Breast epithelium (tissue), 4 donors: ENCODE measurements around the gene CFAP300. TPM values are rescaled to one million over a fixed set of nuclear protein-coding genes. Genes with fewer than 3 reads are reported as not detected.

Experiments
- DNase-seq, 2 donors: peaks; one replicate each; pipeline ENCODE4 v3.0.0-alpha.2; 2019; ENCODE audit warnings: low spot score in 2 of 2
- H3K27ac ChIP-seq, 2 donors: fragments of 200-600 bp; sonication (generic) in 1 of 2; one replicate each; pipeline ENCODE4 v1.5.1; 2016 to 2019; ENCODE audit warnings: mild to moderate bottlenecking in 1 of 2
- H3K27me3 ChIP-seq, 2 donors: fragments of 200-600 bp; sonication (generic) in 1 of 2; one replicate each; pipeline versions ENCODE4 v1.5.1 to v1.6.0; 2017 to 2019; ENCODE audit warnings: control low read depth in 1 of 2, mild to moderate bottlenecking in 1 of 2
- H3K36me3 ChIP-seq: fragments of 200-600 bp; one replicate; pipeline ENCODE4 v1.5.1; 2019
- H3K4me1 ChIP-seq, 2 donors: fragments of 200-600 bp; sonication (generic); one replicate each; pipeline ENCODE4 v1.5.1; 2016 to 2019; ENCODE audit warnings: control low read depth in 1 of 2
- H3K4me3 ChIP-seq, 3 donors: fragments of 200-600 bp; sonication (generic); 1 replicate in 2 of 3; 2 replicates in 1 of 3; pipeline ENCODE4 v1.5.1; 2016 to 2019; ENCODE audit warnings: mild to moderate bottlenecking in 3 of 3, moderate library complexity in 2 of 3
- H3K9me3 ChIP-seq, 2 donors: fragments of 200-600 bp; sonication (generic) in 1 of 2; one replicate each; pipeline ENCODE4 v1.5.1; 2016 to 2019; ENCODE audit warnings: control low read depth in 1 of 2
- POLR2A ChIP-seq: fragments of 450-650 bp; IDR thresholded peaks from one replicate; pipeline ENCODE4 v1.6.1; 2016; ENCODE audit warnings: antibody characterized with exemption, mild to moderate bottlenecking, moderate library complexity
- POLR2AphosphoS5 ChIP-seq, 3 donors: sonication (generic); formaldehyde crosslinking; IDR thresholded peaks; one replicate each; pipeline ENCODE4 v1.6.1; 2017; ENCODE audit warnings: antibody characterized with exemption in 3 of 3
- intact Hi-C: fragments of 100-400 bp; cut with DNase I; formaldehyde crosslinking; loops from one replicate; pipeline ENCODE4 v1.15.1; 2023; ENCODE audit warnings: low total_unique reads
- total RNA-seq, 3 donors: library from RNA; depleted of rRNA; stranded (reverse); fragments of >200 nt; gene quantifications; one replicate each; pipeline ENCODE4 v1.1.0, GENCODE V29; 2016
- TF ChIP-seq, protein P1 (sequence below), 3 donors: fragments of 450-650 bp; IDR thresholded peaks; one replicate each; pipeline ENCODE4 v1.5.1; 2016 to 2017; ENCODE audit warnings: antibody characterized with exemption in 3 of 3, mild to moderate bottlenecking in 3 of 3, moderate library complexity in 3 of 3

CFAP300 gene
- total RNA-seq, 3 donors from 2014 or later, result 2.0 to 8.3 (median 4.4) TPM

DNA sequence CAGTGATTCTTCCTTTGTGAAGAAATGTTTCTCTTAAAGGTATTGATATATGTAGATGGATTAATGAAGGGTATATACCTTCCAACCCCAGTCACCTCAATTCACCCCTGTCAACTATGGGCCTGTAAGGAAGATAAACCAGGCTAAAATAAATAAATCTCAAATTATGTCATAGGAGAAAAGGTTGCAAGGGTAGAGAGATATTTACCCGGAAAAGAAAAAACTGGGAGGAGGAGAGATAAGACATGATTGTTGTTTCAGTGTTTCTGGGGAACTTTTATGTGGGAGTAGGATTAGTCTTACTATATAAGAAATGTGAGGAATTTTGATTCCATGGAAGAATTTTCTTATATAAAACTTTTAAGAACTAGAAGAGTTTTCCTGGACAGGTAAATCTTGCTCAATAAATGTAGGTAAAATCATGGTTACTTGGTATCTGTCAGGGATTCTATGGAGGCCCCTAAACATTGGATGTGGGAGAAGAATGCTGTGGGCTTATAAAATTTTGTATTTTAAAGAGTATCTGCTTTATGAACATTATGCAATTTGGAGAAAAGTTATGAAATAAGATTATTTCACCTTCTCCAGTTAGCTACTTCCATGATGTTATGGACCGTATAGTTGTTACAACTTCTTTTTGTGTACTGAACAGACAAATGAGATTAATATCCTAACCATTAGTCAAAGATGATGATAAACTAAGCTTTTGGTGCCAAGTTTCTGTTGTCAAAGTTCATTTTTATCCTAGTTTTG is 69.4 kb downstream of the CFAP300 start:
- Histone ChIP-seq H3K9me3 (no peaks in the 10 kb centered on the region), H3K27ac (peak overlapping the region in 1 of 2 donors; percentile 51), H3K36me3 (no peaks in the 10 kb centered on the region), H3K4me1 (peaks cover 0 to 10% of the 10 kb centered on the region in 2 donors), H3K4me3 (no peak overlapping the region), H3K27me3 (no peaks in the 10 kb centered on the region)
- intact Hi-C loops, result loop anchor here (10.0 kb wide), 1 partner anchor 138 kb away; no protein-coding TSS in a partner anchor
- TF ChIP-seq POLR2A (no peak), POLR2AphosphoS5 (IDR thresholded peaks at IDR 0.05) (no peak)
- TF ChIP-seq, protein P1, sequence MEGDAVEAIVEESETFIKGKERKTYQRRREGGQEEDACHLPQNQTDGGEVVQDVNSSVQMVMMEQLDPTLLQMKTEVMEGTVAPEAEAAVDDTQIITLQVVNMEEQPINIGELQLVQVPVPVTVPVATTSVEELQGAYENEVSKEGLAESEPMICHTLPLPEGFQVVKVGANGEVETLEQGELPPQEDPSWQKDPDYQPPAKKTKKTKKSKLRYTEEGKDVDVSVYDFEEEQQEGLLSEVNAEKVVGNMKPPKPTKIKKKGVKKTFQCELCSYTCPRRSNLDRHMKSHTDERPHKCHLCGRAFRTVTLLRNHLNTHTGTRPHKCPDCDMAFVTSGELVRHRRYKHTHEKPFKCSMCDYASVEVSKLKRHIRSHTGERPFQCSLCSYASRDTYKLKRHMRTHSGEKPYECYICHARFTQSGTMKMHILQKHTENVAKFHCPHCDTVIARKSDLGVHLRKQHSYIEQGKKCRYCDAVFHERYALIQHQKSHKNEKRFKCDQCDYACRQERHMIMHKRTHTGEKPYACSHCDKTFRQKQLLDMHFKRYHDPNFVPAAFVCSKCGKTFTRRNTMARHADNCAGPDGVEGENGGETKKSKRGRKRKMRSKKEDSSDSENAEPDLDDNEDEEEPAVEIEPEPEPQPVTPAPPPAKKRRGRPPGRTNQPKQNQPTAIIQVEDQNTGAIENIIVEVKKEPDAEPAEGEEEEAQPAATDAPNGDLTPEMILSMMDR (IDR thresholded peaks at IDR 0.05), result no peak
- no peak for DNase-seq

DNA sequence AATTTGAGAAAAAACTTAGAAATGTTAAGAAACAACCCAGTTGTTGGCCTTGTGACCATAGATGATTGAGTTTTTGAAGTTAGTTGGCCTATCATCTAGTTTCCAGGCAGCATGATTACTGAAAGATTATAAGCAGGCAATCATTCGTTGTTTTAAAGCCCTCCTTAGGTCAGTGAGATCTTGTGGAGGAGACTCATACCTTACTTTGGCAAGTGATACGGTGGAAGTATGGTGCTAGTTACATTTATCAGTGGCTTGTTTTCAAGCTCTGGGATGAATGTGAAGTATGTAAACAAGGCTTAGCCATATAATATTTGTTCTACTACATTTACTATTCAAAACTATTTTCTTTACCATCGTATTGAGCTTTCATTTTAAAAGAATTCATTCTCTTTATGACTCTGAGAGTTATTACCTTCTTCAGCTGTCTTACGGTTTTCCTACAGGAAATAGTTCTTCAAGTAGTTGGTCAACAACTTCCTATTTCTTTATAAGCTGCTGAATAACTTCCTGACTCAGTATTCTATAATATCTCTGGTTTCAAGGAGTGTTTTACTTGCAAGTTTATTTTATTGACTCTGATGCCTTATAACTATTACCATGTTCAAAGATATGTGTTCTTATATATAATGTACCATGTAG is 70.4 kb downstream of the CFAP300 start:
- no peak for DNase-seq
- H3K4me1 ChIP-seq, result peaks cover 0 to 10% of the 10 kb centered on the region in 2 donors
- H3K27me3 ChIP-seq, result no peaks in the 10 kb centered on the region
- no peak overlapping the region for H3K27ac ChIP-seq
- H3K9me3 ChIP-seq, result no peaks in the 10 kb centered on the region
- TF ChIP-seq, protein P1 (IDR thresholded peaks at IDR 0.05), result no peak
- no peak for TF ChIP-seq POLR2AphosphoS5 (IDR thresholded peaks at IDR 0.05)
- no peak overlapping the region for H3K4me3 ChIP-seq
- no peaks in the 10 kb centered on the region for H3K36me3 ChIP-seq
- intact Hi-C loops, result loop anchor here (10.0 kb wide), 1 partner anchor 137 kb away; no protein-coding TSS in a partner anchor

DNA sequence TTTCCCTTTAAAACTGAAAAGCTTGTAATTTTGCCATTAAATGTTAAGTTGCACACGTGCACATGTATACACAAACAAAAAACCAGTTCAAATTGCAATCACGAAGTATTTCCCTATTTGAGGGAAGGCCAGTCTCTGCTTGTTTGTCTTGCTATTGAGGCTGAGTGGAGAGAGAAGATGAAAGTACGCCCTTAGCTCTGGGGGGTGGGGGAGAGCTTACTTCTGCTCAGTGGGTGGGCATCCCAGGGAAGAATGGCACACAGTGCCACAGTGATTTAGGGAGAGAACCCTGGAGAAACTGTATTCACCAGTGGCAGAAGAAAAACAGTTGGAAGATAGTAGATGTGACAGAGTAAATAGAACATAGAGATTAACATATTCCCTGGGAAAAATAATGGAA is 71.7 kb downstream of the CFAP300 start:
- no peak overlapping the region for H3K4me3 ChIP-seq

DNA sequence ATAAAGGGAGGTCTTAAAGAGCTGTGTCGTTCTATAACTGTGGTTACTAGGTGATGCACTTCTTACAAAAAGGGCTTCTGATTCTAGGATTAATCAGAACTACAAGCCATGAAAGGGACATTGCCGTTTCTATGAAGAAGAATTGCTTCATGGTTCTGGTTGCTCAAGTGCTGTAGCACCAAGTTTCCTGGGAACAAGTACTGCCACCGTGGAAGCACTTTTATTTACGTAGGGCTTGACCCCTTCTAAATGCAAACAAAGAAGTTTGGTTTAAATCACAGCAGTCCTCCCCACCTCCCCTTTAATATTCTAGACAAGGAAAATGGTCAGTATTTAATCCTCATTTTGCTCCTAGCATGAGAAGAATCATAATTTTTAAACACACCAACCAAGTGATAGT is 72.8 kb downstream of the CFAP300 start:
- DNase-seq, result no peak
- peak overlapping the region in 1 of 2 donors; percentile 26 for H3K27ac ChIP-seq
- H3K36me3 ChIP-seq, result no peaks in the 10 kb centered on the region
- TF ChIP-seq, protein P1 (IDR thresholded peaks at IDR 0.05), result no peak
- TF ChIP-seq POLR2AphosphoS5 (IDR thresholded peaks at IDR 0.05) (no peak), POLR2A (no peak)
- no peaks in the 10 kb centered on the region for H3K27me3 ChIP-seq
- no peaks in the 10 kb centered on the region for H3K9me3 ChIP-seq
- intact Hi-C loops, result loop anchor here (10.0 kb wide), 1 partner anchor 135 kb away; no protein-coding TSS in a partner anchor
- peak overlapping the region in 1 of 3 donors; percentile 12 for H3K4me3 ChIP-seq
- H3K4me1 ChIP-seq, result peaks cover 0 to 10% of the 10 kb centered on the region in 2 donors

More for the DNA sequence above, 71.7 kb downstream of the CFAP300 start:
- Histone ChIP-seq H3K27ac (peak overlapping the region; percentile 16 to 48), H3K27me3 (no peaks in the 10 kb centered on the region), H3K9me3 (no peaks in the 10 kb centered on the region), H3K4me1 (peaks cover 0 to 10% of the 10 kb centered on the region in 2 donors), H3K36me3 (no peaks in the 10 kb centered on the region)
- TF ChIP-seq POLR2A, result no peak
- no peak for DNase-seq
- intact Hi-C loops, result loop anchor here (10.0 kb wide), 1 partner anchor 136 kb away; no protein-coding TSS in a partner anchor

DNA sequence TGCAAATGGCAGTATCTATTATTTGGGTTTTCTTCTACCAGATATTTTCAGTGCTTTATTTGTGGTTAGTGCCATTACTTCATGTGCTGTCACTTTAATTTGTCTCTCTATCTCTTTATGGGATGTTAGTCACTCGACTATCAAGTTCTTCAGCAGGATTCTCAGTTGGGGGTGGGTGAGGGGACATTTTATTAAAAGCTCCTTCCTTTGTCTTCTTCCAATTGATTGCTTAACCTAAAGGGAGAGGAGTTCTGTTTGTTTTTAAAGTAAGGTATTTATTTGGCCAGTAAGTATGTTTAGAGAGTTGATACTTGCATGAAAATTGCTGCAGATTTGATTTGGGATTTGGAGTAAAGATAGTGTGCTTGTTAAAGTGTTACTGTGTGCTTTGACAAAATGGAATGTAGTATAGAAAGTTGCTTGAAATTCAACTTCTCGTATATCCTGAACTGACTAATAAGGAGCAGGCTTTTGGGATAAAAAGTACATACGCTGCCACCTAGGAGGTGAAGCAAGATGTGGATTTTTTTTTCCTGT is 73.3 kb downstream of the CFAP300 start:
- H3K4me1 ChIP-seq, result peaks cover 0 to 10% of the 10 kb centered on the region in 2 donors
- peak overlapping the region; percentile 11 to 26 for H3K27ac ChIP-seq
- peak overlapping the region in 1 of 3 donors; percentile 12 for H3K4me3 ChIP-seq
- H3K36me3 ChIP-seq, result no peaks in the 10 kb centered on the region
- no peaks in the 10 kb centered on the region for H3K9me3 ChIP-seq
- DNase-seq, result no peak
- H3K27me3 ChIP-seq, result no peaks in the 10 kb centered on the region
- intact Hi-C loops, result no loop called here
- TF ChIP-seq POLR2A (no peak), POLR2AphosphoS5 (IDR thresholded peaks at IDR 0.05) (no peak)
- TF ChIP-seq, protein P1 (IDR thresholded peaks at IDR 0.05), result no peak
